Measurements from ENCODE around the gene SGK2. TPM values are rescaled to one million over a fixed set of nuclear protein-coding genes. Genes with fewer than 3 reads are reported as not detected.
A peak's percentile ranks its signal among the peaks of the same experiment; 100 is the strongest.
"Not testable (repeated sequence)": the region's sequence is repeated elsewhere in the genome, so short reads cannot be mapped to it uniquely, and the experiment has no call there.

SGK2 gene
- polyA plus RNA-seq, 12 donors, result 0.29 to 6.3 (median 1.2) TPM; not detected in 2

- no peak for DNase-seq
Observed at GRCh38 chr20:43563429-43563828, 4.6 kb downstream of the SGK2 start.

GRCh38 chr20:43563991-43564390 is 5.2 kb downstream of the SGK2 start:
- DNase-seq, result no peak

GRCh38 chr20:43564455-43564854 is 5.6 kb downstream of the SGK2 start:
- DNase-seq, result no peak

GRCh38 chr20:43564993-43565757 is 6.3 kb downstream of the SGK2 start:
- DNase-seq, result no peak

GRCh38 chr20:43565758-43566104 is 6.9 kb downstream of the SGK2 start:
- no peak for DNase-seq

- no peak for DNase-seq
Observed at GRCh38 chr20:43567477-43567876, 8.7 kb downstream of the SGK2 start.

GRCh38 chr20:43568706-43569105 is 9.9 kb downstream of the SGK2 start:
- no peak for DNase-seq

GRCh38 chr20:43569282-43569681 is 10.5 kb downstream of the SGK2 start:
- DNase-seq, result no peak

- no peak for DNase-seq
Observed at GRCh38 chr20:43570496-43570895, 11.7 kb downstream of the SGK2 start.

GRCh38 chr20:43571310-43571709 is 12.5 kb downstream of the SGK2 start:
- DNase-seq, result no peak

- no peak for DNase-seq
Observed at GRCh38 chr20:43571771-43572170, 12.9 kb downstream of the SGK2 start.

- no peak for DNase-seq
Observed at GRCh38 chr20:43572891-43573290, 14.1 kb downstream of the SGK2 start.

GRCh38 chr20:43576108-43576507 is 17.3 kb downstream of the SGK2 start:
- no peak for DNase-seq

- DNase-seq, result no peak
Observed at GRCh38 chr20:43579861-43580793, 21.3 kb downstream of the SGK2 start.

GRCh38 chr20:43583133-43583864 is 24.5 kb downstream of the SGK2 start:
- no peak for DNase-seq

GRCh38 chr20:43583982-43584432 is 25.2 kb downstream of the SGK2 start:
- peak; percentile 7 for DNase-seq

GRCh38 chr20:43584448-43585136 is 25.8 kb downstream of the SGK2 start:
- DNase-seq, result no peak

GRCh38 chr20:43586641-43587040 is 27.8 kb downstream of the SGK2 start:
- DNase-seq, result no peak

- not testable (repeated sequence) for DNase-seq
Observed at GRCh38 chr20:43588526-43588925, 29.7 kb downstream of the SGK2 start.

GRCh38 chr20:43590036-43590391 is 31.2 kb downstream of the SGK2 start:
- DNase-seq, result no peak
